Measurements from ENCODE around the gene PLA2G4B.

The PLA2G4B gene

DNA sequence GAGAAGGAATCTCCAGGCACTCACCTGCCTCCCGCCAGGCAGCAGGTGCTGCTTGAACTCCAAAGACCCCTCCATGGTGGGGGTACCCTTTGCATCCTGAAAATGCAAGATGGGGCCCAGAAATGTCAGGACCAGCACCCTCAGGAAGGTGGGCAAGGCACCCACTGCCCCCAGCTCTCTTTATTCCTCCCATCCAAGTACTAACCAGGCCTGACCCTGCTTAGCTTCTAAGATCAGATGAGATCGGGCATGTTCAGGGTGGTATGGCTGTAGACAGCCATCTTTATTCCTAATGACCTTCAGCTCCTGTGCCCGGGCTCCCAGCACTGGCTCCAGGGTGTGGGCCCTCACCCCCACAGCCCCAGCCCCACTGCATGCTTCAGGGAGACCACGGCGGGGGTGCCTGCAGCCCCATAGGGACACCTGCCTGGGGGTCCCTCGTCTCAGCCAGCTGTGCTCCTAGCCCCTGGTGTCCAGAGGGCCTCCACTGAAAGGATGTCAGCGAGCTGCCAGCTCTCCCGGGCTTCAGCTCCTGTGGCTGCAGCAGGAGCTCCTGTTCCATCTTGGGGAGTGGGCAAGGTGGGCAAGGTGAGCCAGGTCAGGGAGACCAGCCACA is 13.2 kb downstream of the PLA2G4B start:
- no peak for DNase-seq

DNA sequence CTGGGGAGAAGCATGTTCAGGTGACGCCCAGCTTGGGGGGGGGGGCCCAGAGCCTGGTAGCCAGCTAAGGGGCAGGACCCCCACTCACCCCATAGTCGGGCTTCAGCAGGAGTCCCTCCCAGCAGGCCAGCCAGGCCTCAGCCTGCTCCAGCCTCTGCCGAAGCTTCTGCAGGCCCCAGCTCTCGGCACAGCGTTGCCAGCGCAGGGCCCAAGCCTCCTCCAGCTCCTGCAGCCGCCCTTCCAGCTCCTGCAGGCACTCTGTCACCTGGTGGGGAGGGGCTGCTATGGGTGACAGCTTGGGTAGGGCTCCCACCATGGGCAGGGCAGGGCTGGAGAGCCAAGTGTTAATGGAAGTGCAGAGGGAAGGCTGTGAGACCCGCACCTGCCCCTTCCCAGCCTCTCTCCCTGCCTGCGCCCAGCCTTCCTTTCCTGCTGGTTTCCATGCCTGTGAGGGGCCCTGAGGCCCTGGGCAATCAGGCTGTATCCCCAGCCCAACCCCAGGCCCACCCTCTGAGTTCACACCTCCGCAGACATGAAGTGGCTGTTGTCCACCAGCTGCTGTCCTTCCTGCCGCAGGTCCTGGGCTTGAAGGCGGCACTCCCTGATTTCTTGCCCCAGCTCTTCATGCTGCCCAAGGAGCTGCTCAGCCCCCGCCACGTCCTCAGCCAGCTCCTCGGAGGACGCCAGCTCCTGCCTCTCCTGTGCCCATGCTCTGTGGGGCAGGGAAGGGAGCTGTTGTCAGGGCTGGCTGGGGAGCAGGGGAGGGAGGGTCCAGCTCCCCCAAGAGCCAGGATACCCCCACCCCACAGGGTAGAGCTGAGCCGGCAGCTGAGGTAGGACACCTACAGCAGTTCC is 14.3 kb downstream of the PLA2G4B start:
- DNase-seq, result no peak

DNA sequence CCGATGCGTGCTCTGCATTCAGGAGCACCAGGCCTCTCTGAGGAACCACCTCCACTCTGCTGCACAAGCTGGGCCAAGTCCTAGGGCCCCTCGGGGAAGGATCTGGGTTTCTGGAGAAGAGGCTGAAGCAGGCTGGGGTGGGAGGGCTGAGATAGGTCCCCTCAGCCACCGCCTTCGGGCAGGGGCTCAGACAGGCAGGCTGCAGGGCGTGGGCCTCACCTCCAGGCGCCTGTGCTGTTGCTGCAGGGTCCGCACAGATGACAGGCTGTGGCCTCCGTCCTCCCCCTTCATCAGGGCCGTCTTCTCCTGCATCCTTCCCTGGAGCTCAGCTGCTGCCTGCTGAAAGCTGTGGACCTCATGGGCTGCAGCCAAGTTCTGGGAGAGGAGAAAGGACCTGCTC is 15.2 kb downstream of the PLA2G4B start:
- no peak for DNase-seq

DNA sequence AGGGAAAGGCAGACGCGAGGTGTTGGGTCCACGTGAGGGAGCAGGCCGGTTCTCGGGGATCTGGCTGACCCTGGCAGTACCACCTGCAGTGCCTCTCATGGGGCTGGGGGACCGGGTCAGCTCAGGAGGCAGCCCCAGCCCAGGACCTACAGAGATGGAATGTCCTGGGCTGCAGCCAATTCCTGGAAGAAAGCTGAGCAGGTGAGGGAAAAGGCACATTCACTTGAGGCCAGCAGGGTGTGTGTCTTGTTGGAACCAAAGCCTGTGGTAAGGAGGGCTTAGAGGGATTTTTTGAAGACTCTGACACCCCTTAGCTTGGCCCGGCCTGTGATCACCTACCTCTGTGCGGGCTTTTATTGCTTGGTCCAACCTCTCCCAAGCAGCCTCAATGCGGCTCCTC is 15.8 kb downstream of the PLA2G4B start:
- DNase-seq, result no peak

DNA sequence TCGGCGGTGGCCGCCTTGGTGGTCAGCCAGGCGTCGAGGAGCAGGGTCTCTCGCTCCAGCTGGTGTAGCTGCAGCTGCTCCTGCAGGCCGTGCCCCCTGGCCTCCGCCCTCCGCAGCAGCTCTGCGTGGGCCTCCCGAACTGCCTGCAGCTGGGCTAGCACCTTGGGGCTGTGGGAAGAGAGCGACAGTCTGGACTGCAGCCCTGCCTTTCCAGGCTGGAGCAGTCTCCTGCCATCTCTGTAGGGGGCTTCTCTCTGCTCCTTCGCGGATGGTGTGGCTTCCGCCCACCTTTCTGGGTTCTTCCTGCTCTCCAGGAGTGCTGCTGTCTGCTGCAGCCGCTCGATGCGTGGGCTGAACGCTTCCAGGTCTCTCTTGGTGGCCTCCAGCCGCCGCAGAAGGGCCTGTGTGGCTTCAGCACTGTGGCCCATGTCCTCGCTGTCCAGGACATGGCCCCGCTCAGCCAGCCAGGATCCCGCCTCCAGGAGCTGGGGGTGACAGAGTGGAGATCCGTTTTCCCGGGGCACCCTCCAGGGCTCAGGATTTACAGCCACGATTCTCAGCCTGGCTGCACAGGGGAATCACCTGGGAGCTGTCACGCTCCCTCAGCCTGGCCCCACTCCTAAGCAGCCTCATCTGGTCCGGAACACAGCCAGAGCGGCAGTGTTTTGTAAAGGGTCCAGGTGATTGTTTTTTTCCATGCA is 16.8 kb downstream of the PLA2G4B start:
- DNase-seq, result no peak

DNA sequence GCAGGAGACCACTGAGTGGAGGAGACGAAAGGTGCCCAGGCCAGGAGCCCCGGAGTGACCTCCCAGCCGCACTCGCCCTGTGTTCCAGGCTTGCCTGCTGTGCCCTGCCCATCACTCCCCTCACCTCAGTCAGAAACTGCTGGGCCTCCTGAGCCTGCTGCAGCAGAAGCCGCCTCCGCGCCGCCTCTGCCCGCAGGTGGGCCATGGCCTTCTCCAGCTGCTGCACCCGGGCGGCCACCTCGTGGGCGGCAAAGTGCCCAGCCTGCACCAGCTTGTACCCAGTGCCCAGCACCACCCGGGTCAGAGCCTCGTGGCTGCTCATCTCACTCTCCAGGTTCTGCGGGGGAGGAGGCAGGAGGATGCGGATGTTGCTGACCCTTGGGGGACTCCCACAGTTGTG is 17.6 kb downstream of the PLA2G4B start:
- DNase-seq, result no peak

DNA sequence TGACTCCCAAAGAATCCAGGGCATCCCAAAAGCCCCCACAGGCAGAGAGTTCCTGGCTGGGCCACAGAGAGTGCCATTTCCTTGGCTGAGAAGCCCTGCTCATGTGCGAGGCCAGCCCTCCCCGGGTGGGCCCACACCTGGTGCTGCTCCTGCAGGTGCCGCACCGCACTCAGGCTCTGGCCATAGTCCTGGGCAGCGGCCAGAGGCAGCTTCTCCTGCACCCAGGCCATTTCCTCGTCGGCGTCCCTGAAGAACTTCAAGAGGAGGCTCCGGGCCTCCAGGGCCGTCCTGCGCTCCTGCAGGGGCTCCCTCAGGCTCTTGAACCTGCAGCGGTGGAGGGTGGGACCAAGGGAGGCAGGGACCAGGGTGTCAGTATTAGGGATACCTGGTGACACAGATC is 18.1 kb downstream of the PLA2G4B start:
- no peak for DNase-seq

DNA sequence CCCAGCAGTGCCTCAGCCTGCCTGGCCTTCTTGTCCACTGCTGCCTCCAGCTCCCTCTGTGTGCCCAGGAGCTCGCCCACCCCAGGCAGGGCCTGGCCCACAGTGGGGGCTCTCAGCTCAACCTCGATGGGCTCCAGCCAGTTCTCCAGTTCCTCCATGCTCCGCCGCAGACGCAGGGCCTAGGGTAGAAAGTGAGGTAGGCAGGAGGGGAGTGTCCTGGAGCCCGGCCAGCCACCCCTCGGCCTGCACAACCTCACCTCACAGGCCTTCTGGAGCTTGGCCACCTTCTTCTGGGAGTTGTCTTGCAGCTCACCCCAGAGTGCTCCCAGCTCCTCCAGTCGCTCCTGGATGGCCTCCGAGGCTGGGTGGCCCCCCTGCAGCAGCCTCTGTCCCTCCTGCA is 18.7 kb downstream of the PLA2G4B start:
- no peak for DNase-seq

DNA sequence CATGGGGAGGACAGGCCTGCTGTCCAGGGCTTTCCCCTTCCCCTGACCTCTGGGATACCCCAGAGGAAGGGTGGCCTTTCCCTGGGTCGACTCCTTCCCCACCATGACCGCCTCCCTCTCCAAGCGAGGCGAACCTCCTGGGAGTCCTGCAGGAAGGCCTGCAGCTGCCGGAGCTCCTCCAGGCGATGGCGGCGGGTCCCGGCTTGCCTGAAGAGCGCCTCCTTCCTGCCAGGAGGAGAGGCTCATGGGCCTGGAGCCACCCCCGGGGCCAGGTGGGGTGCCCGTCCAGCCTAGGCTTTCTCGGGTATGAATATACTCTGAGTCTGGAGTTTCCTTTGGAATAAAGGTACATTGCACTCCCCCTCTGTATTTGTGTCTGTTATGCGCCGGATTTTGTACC is 20.1 kb downstream of the PLA2G4B start:
- no peak for DNase-seq

DNA sequence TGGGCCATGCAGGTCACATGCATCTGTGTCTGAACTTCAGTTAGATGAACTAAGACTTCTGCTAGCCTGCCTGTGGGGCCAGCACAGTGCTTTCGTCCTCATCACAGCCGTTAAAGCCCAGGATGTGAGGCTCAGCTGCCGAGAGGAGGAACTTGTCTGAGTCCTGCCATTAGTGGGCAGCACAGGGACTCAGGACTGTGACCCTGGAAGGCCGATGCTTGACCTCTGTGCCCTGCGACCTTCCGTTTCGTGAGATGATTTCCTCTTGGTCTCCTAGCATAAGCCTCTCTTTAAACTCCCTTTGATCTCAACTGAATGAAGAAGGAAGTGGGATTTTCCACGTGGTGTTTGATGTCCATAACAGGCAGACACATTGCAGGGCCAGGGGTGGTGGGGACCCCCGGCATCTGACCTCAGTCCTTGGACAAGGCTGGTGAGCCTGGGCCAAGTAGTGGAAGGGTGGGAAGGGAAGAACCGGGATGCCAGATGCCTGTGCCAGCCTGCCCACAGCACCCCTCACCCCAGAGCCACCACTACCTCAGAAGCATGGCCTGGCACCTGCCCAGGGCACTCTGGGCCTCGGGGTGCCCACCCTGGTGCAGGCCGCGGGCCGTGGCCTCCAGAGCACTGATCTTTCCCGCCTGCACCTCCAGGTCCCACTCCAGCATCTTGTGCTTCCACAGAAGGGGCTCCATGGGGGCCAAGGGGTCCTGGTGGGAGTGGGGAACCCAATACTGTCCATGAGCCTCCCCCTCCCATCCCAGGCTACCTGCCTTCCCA is 21.6 kb downstream of the PLA2G4B start:
- DNase-seq, result no peak

DNA sequence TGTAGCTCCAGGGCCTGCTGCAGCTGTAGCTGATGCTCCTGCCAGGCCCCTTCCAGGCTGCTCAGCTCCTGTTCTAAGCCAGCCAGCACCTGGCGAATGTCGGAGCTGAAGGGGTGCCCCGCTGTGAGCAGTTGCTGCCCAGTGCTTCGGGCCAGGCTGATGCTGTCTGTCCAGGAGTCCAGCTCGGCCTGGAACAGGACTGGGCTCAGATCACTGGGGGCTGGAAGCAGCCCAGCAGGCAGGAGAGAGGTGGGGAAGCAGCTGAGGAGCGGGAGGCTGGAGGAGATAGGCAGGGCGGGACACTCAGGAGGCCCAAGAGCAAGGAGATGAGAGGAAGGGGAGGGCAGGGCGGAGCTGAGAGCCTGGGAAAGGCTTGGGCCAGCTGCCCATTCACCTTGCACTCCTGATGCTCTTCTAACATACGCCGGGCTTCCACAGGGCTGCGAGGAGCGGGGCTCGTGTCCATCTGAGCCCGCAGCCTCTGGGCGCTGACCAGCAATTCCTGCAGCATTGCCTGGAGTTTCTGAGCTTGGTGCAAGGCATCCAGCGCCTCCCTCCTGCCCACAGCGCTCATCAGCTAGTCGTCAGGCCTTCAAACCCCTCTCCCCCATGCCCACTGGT is 23.2 kb downstream of the PLA2G4B start:
- no peak for DNase-seq

DNA sequence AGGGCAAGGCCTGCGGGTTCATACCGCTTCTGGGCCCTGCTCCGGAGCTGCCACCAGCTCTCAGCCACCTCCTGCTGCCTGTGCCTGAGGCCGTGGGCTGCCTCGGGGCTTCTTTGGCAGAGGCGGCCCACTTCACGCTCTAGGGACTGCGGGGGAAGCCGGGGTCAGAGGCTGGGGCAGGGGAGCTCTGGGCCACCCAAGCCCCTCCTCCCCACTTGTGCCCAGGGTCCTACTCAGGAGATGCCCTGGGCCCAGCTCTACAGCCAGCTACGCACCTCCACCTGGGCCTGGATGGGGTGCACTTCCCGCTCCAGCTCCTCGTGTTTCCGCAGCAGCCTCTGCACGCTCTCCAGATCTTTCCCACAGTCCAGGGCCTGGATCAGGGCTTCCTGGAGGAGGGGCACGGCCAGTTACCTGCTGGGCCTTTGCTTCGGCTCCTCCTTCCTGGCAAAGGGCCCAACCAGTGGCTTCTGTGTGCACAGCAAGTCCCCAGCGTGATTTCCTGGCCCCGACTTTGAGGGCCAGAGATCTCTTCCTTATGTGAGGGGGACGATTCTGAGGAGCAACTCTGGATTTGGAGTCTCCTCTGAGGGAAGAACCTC is 24.0 kb downstream of the PLA2G4B start:
- no peak for DNase-seq

DNA sequence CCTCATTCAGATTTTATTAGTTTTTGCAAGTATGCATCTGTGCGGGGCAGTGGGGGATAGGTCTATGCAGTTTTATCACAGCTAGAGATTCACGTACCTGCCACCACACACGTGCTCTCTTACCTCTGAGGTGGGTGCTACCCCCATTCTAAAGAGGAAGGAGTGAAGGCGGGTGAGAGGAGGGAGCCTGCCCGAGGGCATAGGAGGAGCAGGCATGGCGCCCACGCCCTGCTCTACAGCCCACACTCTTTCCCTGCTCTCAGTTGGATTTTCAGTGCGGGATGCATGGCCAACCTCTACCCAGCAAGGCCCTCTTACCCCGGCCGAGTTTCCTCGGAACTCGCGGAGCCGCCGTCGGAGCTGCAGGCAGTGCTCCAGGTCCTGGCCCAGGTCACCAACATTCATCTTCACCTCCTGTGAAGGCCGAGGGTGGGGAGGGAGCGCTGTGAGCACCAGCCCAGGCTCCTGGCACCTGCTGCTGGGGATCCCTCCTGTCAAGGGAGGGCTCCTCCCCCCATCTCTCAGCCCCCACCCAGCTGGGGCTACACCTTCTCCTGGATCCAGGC is 26.9 kb downstream of the PLA2G4B start:
- no peak for DNase-seq

DNA sequence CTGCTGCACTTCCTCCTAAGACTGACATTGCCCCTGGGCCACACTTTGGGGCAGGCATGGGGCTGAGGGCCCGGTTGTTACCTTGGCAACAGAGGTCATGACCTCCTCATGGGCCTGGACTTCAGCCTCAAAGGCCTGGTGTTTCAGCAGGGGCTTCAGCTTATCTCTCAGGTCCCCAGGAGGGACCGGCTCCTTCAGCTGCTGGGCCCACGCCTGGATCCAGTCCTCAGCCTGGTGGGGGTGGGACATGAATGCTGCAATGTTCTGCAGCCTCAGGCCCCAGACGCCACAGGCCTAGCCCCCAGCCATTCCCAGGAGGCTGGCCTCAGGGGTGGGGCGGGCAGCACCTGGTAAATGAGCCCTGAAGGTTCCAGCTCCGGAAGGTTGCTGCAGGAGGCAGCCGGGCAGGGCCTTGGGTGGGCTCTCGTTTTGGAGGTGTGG is 27.6 kb downstream of the PLA2G4B start:
- DNase-seq, result no peak

DNA sequence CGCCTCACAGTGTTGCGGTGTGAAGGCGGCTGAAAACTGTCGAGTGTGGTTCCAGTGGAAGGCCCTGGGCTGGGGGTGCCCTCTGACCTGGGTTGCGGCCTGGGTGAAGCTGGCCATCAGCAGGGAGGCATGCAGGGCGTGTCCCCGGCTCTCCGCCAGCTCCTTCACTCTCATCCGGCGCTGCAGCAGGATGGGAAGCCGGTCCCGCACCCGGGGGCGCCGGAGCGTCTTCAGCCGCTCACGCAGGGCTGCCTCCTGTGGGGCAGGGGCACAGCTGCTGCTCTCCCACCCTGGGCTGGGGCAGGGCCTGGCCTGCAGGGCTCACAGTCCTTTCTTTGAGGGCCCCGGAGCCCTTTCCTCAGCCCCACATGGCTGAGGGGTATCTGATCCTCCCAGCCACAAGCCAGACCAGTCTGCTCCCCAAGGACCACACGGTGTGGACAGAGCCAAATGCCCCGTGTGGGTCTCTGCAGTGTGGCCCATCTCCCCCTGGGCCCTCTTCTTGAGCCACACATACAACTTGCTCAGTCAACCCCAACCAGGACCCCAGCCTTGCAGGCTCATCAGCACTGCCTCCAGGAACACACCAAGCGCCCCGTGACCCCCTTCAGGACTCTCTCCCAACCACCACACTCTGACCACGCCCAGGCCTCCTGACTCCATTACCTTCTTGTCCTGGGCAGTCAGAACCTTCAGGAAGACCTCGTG is 28.4 kb downstream of the PLA2G4B start:
- DNase-seq, result no peak

DNA sequence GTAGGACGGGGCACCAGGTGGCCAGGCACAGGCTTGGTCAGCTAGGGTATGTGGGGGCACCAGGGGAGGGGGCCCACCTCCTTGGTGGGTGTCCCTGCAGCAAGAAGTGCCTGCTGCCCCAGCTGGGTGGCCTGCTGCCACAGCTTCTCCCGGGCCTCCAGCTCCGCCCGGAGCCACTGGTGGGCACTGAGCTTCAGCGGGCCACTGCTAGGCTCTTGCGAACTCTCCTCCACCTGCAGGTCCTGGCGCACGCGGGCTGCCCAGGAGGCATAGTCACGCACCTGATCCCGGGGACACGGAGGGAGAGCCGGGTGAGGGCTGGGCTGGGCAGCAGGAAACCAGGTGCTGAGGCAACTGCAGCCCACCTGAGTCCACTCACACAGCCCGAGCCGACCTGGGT is 29.7 kb downstream of the PLA2G4B start:
- no peak for DNase-seq

DNA sequence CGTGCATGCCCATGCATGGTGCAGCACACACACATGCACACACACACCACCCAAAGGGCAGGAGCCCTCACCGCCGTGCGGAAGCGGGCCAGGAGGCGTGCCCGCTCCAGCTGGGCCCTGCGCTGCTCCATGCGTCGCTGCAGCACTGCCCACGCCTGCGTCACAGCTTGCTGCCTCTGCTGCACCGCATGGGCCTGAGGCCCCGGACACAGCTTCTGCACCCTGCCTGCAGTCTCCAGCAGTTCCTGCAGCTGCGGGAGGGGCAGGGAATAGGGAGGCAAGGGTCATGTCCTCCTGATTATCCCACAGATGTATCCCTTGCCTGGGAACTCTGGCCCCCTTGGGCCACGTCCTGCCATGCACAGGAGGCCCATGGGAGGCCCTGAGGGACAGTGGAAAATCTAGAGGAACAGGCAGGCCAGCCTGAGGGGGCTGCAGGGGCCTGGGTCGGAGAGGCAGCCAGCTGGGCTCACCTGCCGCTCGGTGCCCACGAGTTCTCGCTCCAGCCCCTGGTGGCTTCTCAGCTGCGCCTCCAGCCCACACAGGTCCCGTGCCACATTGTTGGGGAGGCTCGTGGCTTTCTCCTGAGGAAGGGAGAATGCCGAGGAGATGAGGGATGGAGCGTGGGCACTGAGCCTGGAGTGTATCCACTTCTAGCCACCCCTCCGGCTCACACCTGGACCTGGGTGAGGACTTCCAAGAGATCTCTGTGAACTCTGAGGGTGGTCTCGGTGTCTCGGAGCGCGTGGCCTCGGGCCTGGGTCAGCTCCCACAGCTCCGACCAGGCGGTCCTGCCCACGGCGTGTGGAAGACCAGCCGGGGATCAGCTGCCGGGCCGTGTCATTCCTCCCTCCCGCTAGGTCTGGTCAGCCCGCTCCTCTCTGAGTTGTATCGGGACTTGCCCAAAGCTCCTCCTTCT is 31.4 kb downstream of the PLA2G4B start:
- no peak for DNase-seq

DNA sequence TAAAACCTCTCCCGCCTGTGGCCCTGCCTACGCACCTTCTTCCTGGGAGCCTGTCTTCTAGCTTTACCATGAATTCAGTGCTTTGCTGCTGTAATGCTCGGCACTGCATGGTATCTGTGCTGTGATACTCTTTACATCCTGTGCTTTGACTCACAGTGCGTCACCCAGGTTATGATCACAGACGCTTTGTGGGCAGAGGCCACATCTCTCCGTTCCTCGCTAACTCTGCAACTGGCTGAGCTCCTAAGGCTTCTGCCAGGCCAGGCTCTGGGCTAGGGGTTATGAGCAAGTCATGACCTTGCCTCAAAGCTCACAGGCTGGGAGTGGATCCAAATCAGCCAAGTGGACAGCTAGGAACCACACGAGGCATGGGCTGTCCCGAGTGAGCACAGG is 32.0 kb downstream of the PLA2G4B start:
- DNase-seq, result no peak

DNA sequence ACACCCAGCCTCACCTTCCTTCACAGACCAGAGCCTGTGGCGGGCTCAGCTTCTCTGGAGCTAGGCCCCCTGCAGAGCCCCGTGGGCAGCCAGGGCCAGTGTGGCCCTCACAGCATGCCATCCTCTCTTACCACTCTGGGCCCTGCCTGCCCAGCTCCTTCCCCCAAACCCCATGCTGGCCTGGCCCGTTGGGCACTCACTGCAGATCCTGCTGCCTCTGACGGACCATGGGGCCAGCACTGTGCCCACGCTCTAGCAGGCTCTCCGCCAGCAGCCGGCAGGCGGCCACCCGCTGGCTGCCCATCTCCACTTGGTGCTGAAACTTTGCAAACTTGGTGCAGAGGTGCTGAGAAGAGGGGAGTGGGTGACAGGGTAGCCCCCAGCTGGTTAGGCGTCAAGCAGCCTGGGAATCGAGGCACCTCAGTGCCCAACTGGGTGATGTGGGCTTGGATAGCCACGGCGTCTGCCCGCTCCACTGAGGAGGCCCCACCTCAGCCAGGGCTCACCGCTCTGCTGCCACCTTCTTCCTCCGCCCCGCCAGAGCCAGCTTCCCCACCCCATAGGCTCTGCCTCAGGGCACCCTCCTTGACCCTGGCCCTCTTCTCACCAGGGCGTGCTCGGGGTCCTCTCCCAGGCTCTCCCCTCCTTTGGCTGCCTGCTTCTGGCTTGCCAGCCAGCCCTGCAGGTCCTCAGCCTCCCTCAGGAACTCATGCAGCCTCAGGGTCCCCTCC is 32.7 kb downstream of the PLA2G4B start:
- DNase-seq, result no peak
